AG10803 (cell line): Measurements from ENCODE around the gene TWIST1.
A peak's percentile ranks its signal among the peaks of the same experiment; 100 is the strongest.

Experiments
- DNase-seq: peaks from one replicate; pipeline ENCODE4 v3.0.0; 2010; ENCODE audit warnings: low read depth
- H3K4me3 ChIP-seq: 2 replicates; pipeline ENCODE4 v1.5.1; 2011; ENCODE audit warnings: mild to moderate bottlenecking, low read length, control low read depth
- TF ChIP-seq, protein P1 (sequence below): conservative IDR thresholded peaks from 2 replicates; pipeline ENCODE4 v1.5.1; 2011; ENCODE audit warnings: mild to moderate bottlenecking, low read length, control low read depth, inconsistent platforms

TWIST1 gene

GRCh38 chr7:19099924-19100323, 17.5 kb downstream of the TWIST1 start:
- TF ChIP-seq, protein P1, sequence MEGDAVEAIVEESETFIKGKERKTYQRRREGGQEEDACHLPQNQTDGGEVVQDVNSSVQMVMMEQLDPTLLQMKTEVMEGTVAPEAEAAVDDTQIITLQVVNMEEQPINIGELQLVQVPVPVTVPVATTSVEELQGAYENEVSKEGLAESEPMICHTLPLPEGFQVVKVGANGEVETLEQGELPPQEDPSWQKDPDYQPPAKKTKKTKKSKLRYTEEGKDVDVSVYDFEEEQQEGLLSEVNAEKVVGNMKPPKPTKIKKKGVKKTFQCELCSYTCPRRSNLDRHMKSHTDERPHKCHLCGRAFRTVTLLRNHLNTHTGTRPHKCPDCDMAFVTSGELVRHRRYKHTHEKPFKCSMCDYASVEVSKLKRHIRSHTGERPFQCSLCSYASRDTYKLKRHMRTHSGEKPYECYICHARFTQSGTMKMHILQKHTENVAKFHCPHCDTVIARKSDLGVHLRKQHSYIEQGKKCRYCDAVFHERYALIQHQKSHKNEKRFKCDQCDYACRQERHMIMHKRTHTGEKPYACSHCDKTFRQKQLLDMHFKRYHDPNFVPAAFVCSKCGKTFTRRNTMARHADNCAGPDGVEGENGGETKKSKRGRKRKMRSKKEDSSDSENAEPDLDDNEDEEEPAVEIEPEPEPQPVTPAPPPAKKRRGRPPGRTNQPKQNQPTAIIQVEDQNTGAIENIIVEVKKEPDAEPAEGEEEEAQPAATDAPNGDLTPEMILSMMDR: no peak
- DNase-seq: no peak
- H3K4me3 ChIP-seq: peak overlapping the region; percentile 16

DNA sequence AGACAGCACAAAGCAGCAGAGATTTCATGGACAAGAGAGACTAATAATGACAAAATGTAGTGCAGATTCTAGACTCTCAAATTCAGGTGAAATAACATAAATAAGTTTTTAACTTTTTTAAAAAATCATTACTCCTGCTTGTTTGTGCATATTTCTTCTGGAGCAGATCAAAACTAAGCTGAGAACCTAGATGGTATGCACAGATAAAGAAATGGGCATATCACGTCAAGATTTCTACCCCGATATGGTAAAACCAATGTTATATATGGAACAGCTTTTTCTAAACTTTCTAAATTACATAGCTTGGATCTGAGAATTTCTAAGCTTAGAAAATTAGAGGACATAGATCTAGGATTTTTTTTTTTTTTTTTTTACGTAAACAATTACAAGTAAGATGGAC, 18.2 kb downstream of the TWIST1 start:
- no peak for DNase-seq
- TF ChIP-seq, protein P1: no peak
- H3K4me3 ChIP-seq: peak overlapping the region; percentile 1

DNA sequence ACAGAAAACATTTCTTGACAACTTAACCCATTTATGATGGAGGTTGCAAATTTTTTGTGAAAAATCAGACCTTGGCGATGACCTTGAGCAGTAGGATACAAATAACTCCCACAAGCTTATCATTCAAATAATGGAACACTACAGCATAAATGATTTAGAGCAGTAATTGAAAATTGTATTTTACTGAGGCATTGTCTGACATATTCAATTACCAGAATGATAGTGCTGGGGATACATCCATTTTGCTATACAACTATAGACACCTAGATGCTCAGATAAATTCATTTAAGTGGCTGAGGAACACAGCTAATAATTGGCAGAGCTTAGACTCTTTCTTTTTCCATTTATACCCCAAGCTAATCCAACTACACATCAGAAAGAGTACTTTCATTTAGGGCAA, 18.9 kb downstream of the TWIST1 start:
- peak overlapping the region; percentile 1 for H3K4me3 ChIP-seq
- TF ChIP-seq, protein P1: no peak
- DNase-seq: no peak

DNA sequence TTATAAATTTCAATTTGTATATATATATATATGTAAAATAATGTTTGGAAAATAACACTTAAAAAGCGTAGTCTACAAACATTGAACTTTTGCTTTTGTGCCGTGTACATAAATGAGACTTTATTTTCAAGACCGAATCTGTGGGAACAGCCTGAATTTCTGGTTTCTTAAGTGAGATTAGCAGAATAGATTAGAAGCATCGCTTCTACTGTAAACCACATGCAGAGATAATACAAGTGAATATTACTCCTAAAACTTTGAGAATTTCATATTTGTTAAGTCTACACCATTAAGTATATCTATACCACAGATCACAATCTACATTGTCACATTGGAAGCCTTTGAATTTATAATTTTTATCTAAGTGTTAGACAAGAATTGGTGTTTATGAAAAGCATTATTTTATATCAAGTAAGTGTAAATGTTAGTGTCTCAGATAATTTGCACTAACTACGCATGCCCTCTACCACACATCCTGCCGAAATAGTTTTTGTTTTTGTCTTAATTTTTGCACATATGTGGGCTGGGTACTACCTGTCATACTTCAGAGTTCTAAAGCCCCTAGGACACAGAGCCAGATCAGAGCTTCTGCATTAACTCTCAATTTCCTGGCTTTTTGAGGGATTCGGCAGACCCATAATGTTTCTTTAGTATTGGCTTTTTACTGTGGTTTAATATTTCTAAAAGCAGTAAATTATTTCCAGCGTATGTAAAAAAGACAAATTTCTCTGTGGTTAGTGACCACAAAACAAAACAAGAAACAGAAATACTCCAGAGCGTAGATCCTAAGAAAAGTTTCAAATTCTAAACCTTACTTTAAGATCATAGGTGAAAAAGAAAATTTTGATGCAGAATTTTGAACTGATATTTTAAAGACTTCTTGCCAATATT, 20.0 kb downstream of the TWIST1 start:
- TF ChIP-seq, protein P1: no peak
- no peak for DNase-seq
- H3K4me3 ChIP-seq: peak overlapping the region; percentile 39

DNA sequence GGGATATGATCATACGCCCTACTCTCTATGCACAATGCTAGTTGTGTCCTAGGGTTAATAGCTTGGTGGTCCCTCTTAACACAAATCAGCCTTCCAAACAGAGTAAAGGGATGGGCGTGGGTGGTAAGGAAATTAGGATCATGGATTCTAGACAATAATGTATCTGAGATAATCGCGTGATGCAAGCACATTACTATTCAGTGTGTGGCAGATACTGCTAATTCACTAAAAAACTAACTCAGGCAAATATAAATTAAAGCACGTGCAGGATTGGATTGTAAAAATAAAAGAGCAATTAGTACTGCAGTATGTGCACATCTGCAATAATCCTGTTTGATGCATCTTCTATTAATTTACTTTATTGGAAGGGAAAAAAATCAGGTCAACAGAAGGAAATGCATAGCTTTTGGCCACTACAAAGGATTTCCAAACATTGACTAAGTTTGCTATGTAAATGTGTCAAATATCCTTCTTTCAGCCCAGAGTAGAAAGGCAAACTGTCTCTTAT, 22.0 kb downstream of the TWIST1 start:
- H3K4me3 ChIP-seq: no peak overlapping the region
- TF ChIP-seq, protein P1: no peak
- no peak for DNase-seq

- TF ChIP-seq, protein P1: no peak
- no peak overlapping the region for H3K4me3 ChIP-seq
- no peak for DNase-seq
Measured at GRCh38 chr7:19094598-19095352, 22.7 kb downstream of the TWIST1 start.
